SK-N-SH (cell line): ENCODE results near the gene LIPN. TPM values are rescaled to one million over a fixed set of nuclear protein-coding genes. Genes with fewer than 3 reads are reported as not detected.

Experiments used
- CTCF ChIA-PET: fragments of 300-600, 350-600 bp; formaldehyde crosslinking; extraction: SDS; loops from one replicate; lab custom pipeline; 2021; lab: Yijun Ruan, JAX
- POLR2A ChIA-PET: fragments of 350-600 bp; sonication (Branson Sonifier 250); formaldehyde crosslinking; extraction: SDS; loops from one replicate; lab custom pipeline; 2020; ENCODE audit warnings: antibody characterized with exemption, inconsistent platforms; lab: Yijun Ruan, JAX
- DNase-seq: peaks from one replicate; pipeline ENCODE4 v3.0.0; 2012
- H2AFZ ChIP-seq: fragments of 200-600 bp; sonication (generic); 2 replicates; pipeline ENCODE4 v1.8.1; 2016; ENCODE audit warnings: antibody characterized with exemption, mild to moderate bottlenecking, low read depth
- H3F3A ChIP-seq: fragments of 200-600 bp; sonication (generic); replicated peaks from 2 replicates; pipeline ENCODE3; 2016; ENCODE audit warnings: antibody characterized with exemption, mild to moderate bottlenecking; ENCODE audit not compliant: insufficient read depth
- H3K27ac ChIP-seq, 2 experiments: fragments of 200-500 bp in 1 of 2; fragments of 200-600 bp in 1 of 2; sonication (Bioruptor generic) in 1 of 2; sonication (generic), shearing (Covaris generic) in 1 of 2; 2 replicates each; pipeline versions ENCODE4 v1.5.1 to v1.6.1; 2014 to 2016; ENCODE audit warnings: low read depth in 2 of 2, inconsistent platforms in 1 of 2, low read length in 1 of 2, mild to moderate bottlenecking in 1 of 2, mixed read lengths in 1 of 2
- H3K27me3 ChIP-seq: fragments of 200-600 bp; sonication (generic), shearing (Covaris generic); 2 replicates; pipeline ENCODE4 v1.6.1; 2016; ENCODE audit warnings: mixed run types; ENCODE audit not compliant: insufficient read depth
- H3K36me3 ChIP-seq, 2 experiments: fragments of 200-500 bp in 1 of 2; fragments of 200-600 bp in 1 of 2; sonication (Bioruptor generic) in 1 of 2; sonication (generic) in 1 of 2; replicated peaks in 1 of 2; 2 replicates each; pipeline versions ENCODE3 to v1.5.1; 2014 to 2016; ENCODE audit warnings: low read length in 1 of 2, mild to moderate bottlenecking in 1 of 2; ENCODE audit not compliant: insufficient read depth in 2 of 2, control insufficient read depth in 1 of 2
- H3K4me1 ChIP-seq, 2 experiments: fragments of 200-500 bp in 1 of 2; fragments of 200-600 bp in 1 of 2; sonication (Bioruptor generic) in 1 of 2; sonication (generic), shearing (Covaris generic) in 1 of 2; 2 replicates each; pipeline versions ENCODE4 v1.5.1 to v1.6.1; 2014 to 2016; ENCODE audit warnings: low read depth in 1 of 2, low read length in 1 of 2, mixed run types in 1 of 2; ENCODE audit not compliant: insufficient read depth in 2 of 2, control insufficient read depth in 1 of 2
- H3K4me2 ChIP-seq: fragments of 200-600 bp; sonication (generic), shearing (Covaris generic); 2 replicates; pipeline ENCODE4 v1.6.1; 2017; ENCODE audit warnings: mixed run types
- H3K4me3 ChIP-seq, 2 experiments: fragments of 200-500 bp in 1 of 2; fragments of 200-600 bp in 1 of 2; sonication (Bioruptor generic) in 1 of 2; sonication (generic), shearing (Covaris generic) in 1 of 2; 2 replicates each; pipeline versions ENCODE4 v1.5.1 to v1.8.1; 2014 to 2016; ENCODE audit warnings: low read depth in 2 of 2, inconsistent platforms in 1 of 2, low read length in 1 of 2, mild to moderate bottlenecking in 1 of 2, mixed read lengths in 1 of 2, moderate library complexity in 1 of 2
- H3K79me2 ChIP-seq: fragments of 200-600 bp; sonication (generic); 2 replicates; pipeline ENCODE4 v1.8.1; 2017; ENCODE audit warnings: mild to moderate bottlenecking; ENCODE audit not compliant: insufficient read depth
- H3K9ac ChIP-seq: fragments of 200-600 bp; sonication (generic); 2 replicates; pipeline ENCODE4 v1.6.1; 2017; ENCODE audit warnings: mixed run types
- H3K9me2 ChIP-seq: fragments of 200-600 bp; sonication (generic); 2 replicates; pipeline ENCODE4 v1.6.1; 2017; ENCODE audit warnings: mixed run types
- H3K9me3 ChIP-seq: fragments of 200-600 bp; sonication (generic); 2 replicates; pipeline ENCODE4 v1.6.1; 2017; ENCODE audit warnings: mixed run types, mild to moderate bottlenecking, moderate library complexity
- H4K20me1 ChIP-seq: fragments of 200-600 bp; sonication (generic); 2 replicates; pipeline ENCODE4 v1.6.1; 2017; ENCODE audit warnings: mild to moderate bottlenecking, mixed run types; ENCODE audit not compliant: insufficient read depth
- CHD2 ChIP-seq: fragments of 150-350 bp; IDR thresholded peaks from 2 replicates; pipeline ENCODE4 v1.6.1; 2018; ENCODE audit warnings: low read length; ENCODE audit not compliant: partially characterized antibody
- ELF1 ChIP-seq: IDR thresholded peaks from 2 replicates; pipeline ENCODE4 v1.4.0; 2012
- EP300 ChIP-seq, 2 experiments: IDR thresholded peaks; 2 replicates each; pipeline versions ENCODE4 v1.4.0 to v1.6.1; 2012; ENCODE audit warnings: borderline replicate concordance in 1 of 2, low read depth in 1 of 2, low read length in 1 of 2
- EZH2phosphoT487 ChIP-seq: fragments of 200-600 bp; sonication (generic); IDR thresholded peaks from 2 replicates; pipeline ENCODE4 v1.6.1; 2017; ENCODE audit warnings: low read depth, mixed run types, mild to moderate bottlenecking, antibody characterized with exemption, moderate library complexity, borderline replicate concordance
- FOSL2 ChIP-seq: IDR thresholded peaks from 2 replicates; pipeline ENCODE4 v1.4.0; 2012; ENCODE audit warnings: low read depth, mild to moderate bottlenecking, moderate library complexity, borderline replicate concordance
- FOXJ3 ChIP-seq: sonication (generic); formaldehyde crosslinking; IDR thresholded peaks from 2 replicates; pipeline ENCODE4 v1.5.1; 2020; ENCODE audit warnings: mild to moderate bottlenecking, missing genetic modification reagents
- FOXM1 ChIP-seq: IDR thresholded peaks from 2 replicates; pipeline ENCODE4 v1.4.0; 2012; ENCODE audit warnings: low read depth, mild to moderate bottlenecking
- JUND ChIP-seq: IDR thresholded peaks from 2 replicates; pipeline ENCODE4 v1.4.0; 2012
- NFIC ChIP-seq: IDR thresholded peaks from 2 replicates; pipeline ENCODE4 v1.4.0; 2012; ENCODE audit warnings: borderline replicate concordance
- POLR2AphosphoS5 ChIP-seq: IDR thresholded peaks from 2 replicates; pipeline ENCODE4 v1.6.1; 2012; ENCODE audit warnings: low read depth, low read length
- RCOR1 ChIP-seq: fragments of 150-350 bp; IDR thresholded peaks from 2 replicates; pipeline ENCODE4 v1.6.1; 2017; ENCODE audit warnings: antibody characterized with exemption, low read length
- RXRA ChIP-seq: IDR thresholded peaks from 2 replicates; pipeline ENCODE4 v1.4.0; 2012; ENCODE audit warnings: low read depth, mild to moderate bottlenecking, borderline replicate concordance
- SIN3A ChIP-seq: IDR thresholded peaks from 2 replicates; pipeline ENCODE4 v1.6.1; 2012; ENCODE audit warnings: low read depth, mild to moderate bottlenecking, low read length, moderate library complexity, borderline replicate concordance
- TCF12 ChIP-seq: IDR thresholded peaks from 2 replicates; pipeline ENCODE4 v1.4.0; 2012
- TEAD4 ChIP-seq: IDR thresholded peaks from 2 replicates; pipeline ENCODE4 v1.4.0; 2012; ENCODE audit warnings: mild to moderate bottlenecking, borderline replicate concordance; ENCODE audit not compliant: insufficient read depth
- WGBS: methylation state at CpG from one replicate; pipeline ENCODE4 v1.1.6; 2017; ENCODE audit warnings: low lambda C conversion rate; 5-methylcytosine and 5-hydroxymethylcytosine counted together
- polyA plus RNA-seq, 3 experiments: library from polyadenylated mRNA; depleted of rRNA; stranded (reverse); fragments of >200 nt; gene quantifications; 2 replicates each; pipeline ENCODE4 v1.2.3, GENCODE V29; 2012
- TF ChIP-seq, protein P1 (sequence below): IDR thresholded peaks from 2 replicates; pipeline ENCODE4; 2012
- TF ChIP-seq, protein P2 (sequence below): IDR thresholded peaks from 2 replicates; pipeline ENCODE4 v1.6.1; 2012; ENCODE audit warnings: mild to moderate bottlenecking, low read depth, low read length, moderate library complexity

The LIPN gene
- polyA plus RNA-seq, 1 of the 3 experiments (the other 2 are of a cell fraction), result not detected

DNA sequence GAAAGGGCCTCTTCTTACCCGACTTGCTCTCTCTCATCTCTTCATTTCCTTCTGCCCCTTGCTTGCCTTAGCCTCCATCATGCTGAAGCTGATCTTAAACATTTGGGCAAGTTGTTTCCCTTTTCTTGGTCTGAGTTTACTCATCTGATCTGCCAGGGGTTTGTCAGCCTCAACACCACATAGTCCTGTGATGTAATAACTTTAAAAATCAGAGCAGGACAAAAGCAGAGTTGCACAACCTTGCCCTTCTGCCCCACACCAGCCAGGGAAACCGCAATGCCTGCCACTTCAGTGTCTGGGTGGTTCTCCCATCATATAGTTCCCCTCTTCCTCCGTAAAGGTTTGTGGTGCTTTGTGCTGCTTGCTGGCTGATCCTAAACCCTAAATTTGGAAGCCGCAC lies 32.8 kb downstream of the LIPN start:
- H3K4me1 ChIP-seq, result no peaks in the 10 kb centered on the region; a peak in 2 of 4 replicates
- H2AFZ ChIP-seq, result no peak overlapping the region
- peaks cover 4% of the 10 kb centered on the region for H3F3A ChIP-seq
- H3K9ac ChIP-seq, result no peak overlapping the region
- no peak overlapping the region for H3K4me3 ChIP-seq
- DNase-seq, result no peak
- H3K27me3 ChIP-seq, result no peaks in the 10 kb centered on the region
- no peak overlapping the region for H3K27ac ChIP-seq
- H3K9me2 ChIP-seq, result no peaks in the 10 kb centered on the region
- ChIA-PET CTCF (interaction anchor here (0.7 to 1.2 kb wide), 5 partner anchors 13 to 228 kb away, joined by 3 to 6 read pairs (median 3); no protein-coding TSS in a partner anchor), POLR2A (no interaction called here)
- peaks cover 6% of the 10 kb centered on the region; the same call in 1 of the 2 replicates for H3K9me3 ChIP-seq
- H4K20me1 ChIP-seq, result no peaks in the 10 kb centered on the region
- TF ChIP-seq ELF1, result no peak
- no peak for TF ChIP-seq EP300 (IDR thresholded peaks at IDR 0.05; ENCODE audit: borderline replicate concordance in 1 of 2, low read depth in 1 of 2, low read length in 1 of 2)
- TF ChIP-seq CHD2, result no peak
- TF ChIP-seq POLR2AphosphoS5, result no peak
- no peak for TF ChIP-seq FOXJ3 (CRISPR knock-in tag)
- WGBS, result 92% methylated on average over 4 of the region's 4 CpGs
- no peaks in the 10 kb centered on the region for H3K79me2 ChIP-seq
- no peak overlapping the region for H3K4me2 ChIP-seq
- H3K36me3 ChIP-seq, result no peaks in the 10 kb centered on the region

DNA sequence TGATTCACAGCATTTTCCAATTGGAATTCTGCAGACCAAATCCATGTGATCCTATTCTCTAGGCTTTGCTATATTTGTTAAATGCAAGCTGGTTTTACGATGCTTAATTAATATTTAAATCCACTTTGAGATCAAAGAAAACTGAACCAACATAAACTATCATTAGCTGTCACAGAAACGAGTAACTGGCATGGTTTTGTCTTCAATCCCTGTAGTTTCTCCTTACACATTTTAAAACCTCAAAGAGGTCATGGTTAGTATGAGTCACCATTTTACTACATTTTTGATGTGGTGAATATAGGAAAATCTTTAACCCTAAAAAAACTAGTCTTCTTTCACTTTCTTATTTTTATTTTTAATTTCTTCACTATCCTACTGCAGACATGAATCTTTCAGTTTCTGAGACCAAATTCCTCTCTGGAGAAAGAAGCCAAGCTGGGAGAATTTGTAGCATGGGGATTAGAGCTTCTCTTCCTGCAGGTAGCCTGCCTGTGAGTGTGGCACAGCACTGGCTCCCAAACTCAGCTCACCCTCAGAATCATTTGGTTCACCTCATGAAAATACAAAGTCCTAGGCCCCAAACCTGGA lies 34.0 kb downstream of the LIPN start:
- Histone ChIP-seq H3K4me3 (no peak overlapping the region), H4K20me1 (no peaks in the 10 kb centered on the region), H3K9me3 (peaks cover 6% of the 10 kb centered on the region; the same call in 1 of the 2 replicates), H3K9ac (no peak overlapping the region), H3K27me3 (no peaks in the 10 kb centered on the region), H3K4me2 (no peak overlapping the region), H3K79me2 (no peaks in the 10 kb centered on the region), H3K27ac (no peak overlapping the region; a peak in 1 of 4 replicates), H2AFZ (no peak overlapping the region), H3K4me1 (no peaks in the 10 kb centered on the region; a peak in 2 of 4 replicates), H3K9me2 (no peaks in the 10 kb centered on the region), H3F3A (peaks cover 4% of the 10 kb centered on the region), H3K36me3 (no peaks in the 10 kb centered on the region)
- POLR2A ChIA-PET, result no interaction called here
- no peak for DNase-seq
- TF ChIP-seq, protein P1, sequence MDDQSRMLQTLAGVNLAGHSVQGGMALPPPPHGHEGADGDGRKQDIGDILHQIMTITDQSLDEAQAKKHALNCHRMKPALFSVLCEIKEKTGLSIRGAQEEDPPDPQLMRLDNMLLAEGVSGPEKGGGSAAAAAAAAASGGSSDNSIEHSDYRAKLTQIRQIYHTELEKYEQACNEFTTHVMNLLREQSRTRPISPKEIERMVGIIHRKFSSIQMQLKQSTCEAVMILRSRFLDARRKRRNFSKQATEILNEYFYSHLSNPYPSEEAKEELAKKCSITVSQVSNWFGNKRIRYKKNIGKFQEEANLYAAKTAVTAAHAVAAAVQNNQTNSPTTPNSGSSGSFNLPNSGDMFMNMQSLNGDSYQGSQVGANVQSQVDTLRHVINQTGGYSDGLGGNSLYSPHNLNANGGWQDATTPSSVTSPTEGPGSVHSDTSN, result 0 out of 2 replicates have a peak, but pooled peaks have one; percentile 26
- TF ChIP-seq JUND, result peak; percentile 64
- TF ChIP-seq TCF12, result peak; percentile 59
- no peak for TF ChIP-seq FOXM1
- TF ChIP-seq EZH2phosphoT487, result no peak
- TF ChIP-seq FOSL2, result peak; percentile 67
- 18% methylated on average over 2 of the region's 2 CpGs for WGBS
- CTCF ChIA-PET, result interaction anchor here (0.6 to 0.8 kb wide), 2 partner anchors 15 to 228 kb away, joined by 3 read pairs; no protein-coding TSS in a partner anchor

DNA sequence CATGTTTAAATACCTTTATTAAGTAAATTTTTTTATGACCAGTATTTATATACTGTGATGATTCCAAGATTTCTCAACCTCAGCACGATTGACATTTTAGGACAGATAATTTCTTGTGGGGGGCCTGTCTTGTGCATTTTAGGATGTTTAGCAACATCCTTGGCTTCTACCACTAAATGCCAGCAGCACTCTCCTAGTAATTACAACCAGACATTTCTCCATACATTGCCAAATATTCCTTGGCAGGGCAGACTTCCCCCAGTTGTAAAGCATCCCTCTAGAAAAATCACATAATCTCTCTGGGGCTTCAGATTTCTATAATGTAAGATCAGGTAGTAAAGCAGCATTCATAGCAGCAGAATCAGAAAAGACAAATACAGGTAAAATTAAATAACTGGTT lies 34.9 kb downstream of the LIPN start:
- ChIA-PET CTCF (no interaction called here), POLR2A (no interaction called here)
- Histone ChIP-seq H2AFZ (no peak overlapping the region), H3K4me2 (no peak overlapping the region), H3F3A (peaks cover 4% of the 10 kb centered on the region), H3K4me1 (no peaks in the 10 kb centered on the region; a peak in 2 of 4 replicates), H3K27me3 (no peaks in the 10 kb centered on the region), H4K20me1 (no peaks in the 10 kb centered on the region), H3K36me3 (no peaks in the 10 kb centered on the region), H3K9me3 (peaks cover 6% of the 10 kb centered on the region; the same call in 1 of the 2 replicates), H3K79me2 (no peaks in the 10 kb centered on the region), H3K9ac (no peak overlapping the region), H3K27ac (no peak overlapping the region), H3K9me2 (no peaks in the 10 kb centered on the region), H3K4me3 (no peak overlapping the region)
- WGBS, result 17% methylated on average over 1 of the region's 1 CpG
- DNase-seq, result no peak
- TF ChIP-seq NFIC (peak; percentile 56; the same call in 1 of the 2 replicates), SIN3A (no peak), RCOR1 (no peak), TEAD4 (0 out of 2 replicates have a peak, but pooled peaks have one; percentile 22), FOXM1 (no peak), RXRA (no peak)
- TF ChIP-seq, protein P2, sequence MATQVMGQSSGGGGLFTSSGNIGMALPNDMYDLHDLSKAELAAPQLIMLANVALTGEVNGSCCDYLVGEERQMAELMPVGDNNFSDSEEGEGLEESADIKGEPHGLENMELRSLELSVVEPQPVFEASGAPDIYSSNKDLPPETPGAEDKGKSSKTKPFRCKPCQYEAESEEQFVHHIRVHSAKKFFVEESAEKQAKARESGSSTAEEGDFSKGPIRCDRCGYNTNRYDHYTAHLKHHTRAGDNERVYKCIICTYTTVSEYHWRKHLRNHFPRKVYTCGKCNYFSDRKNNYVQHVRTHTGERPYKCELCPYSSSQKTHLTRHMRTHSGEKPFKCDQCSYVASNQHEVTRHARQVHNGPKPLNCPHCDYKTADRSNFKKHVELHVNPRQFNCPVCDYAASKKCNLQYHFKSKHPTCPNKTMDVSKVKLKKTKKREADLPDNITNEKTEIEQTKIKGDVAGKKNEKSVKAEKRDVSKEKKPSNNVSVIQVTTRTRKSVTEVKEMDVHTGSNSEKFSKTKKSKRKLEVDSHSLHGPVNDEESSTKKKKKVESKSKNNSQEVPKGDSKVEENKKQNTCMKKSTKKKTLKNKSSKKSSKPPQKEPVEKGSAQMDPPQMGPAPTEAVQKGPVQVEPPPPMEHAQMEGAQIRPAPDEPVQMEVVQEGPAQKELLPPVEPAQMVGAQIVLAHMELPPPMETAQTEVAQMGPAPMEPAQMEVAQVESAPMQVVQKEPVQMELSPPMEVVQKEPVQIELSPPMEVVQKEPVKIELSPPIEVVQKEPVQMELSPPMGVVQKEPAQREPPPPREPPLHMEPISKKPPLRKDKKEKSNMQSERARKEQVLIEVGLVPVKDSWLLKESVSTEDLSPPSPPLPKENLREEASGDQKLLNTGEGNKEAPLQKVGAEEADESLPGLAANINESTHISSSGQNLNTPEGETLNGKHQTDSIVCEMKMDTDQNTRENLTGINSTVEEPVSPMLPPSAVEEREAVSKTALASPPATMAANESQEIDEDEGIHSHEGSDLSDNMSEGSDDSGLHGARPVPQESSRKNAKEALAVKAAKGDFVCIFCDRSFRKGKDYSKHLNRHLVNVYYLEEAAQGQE, result no peak
- TF ChIP-seq, protein P1, result peak; percentile 43; the same call in 1 of the 2 replicates
